Measurements from ENCODE around the gene NOSTRIN. TPM values are rescaled to one million over a fixed set of nuclear protein-coding genes. Genes with fewer than 3 reads are reported as not detected.
A peak's percentile ranks its signal among the peaks of the same experiment; 100 is the strongest.

NOSTRIN gene
- total and polyA plus RNA-seq, 2 of the 8 experiments (the other 6 are each of a cell fraction or from before 2014, with no cell fraction given), result not detected

DNA sequence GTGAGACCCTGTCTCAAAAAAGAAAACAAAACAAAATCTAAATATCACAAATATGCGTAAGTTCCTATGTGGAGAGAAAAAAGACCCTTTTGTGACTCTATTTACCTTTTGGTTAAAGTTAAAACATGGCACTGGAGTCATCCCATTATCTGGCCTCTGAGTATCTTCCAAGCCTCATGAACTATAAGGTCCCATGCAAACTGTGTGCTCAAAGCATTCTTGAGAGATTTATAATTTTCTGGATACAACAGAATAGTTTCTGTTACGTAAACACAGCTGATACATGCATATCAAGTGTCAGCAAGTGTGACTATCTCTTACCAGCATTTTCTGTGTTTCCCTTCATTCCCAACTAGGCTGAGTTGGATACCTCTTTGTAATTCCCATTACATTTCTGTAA is 8.8 kb upstream of the NOSTRIN start:
- Histone ChIP-seq H2BK12ac (ENCODE audit: low read depth, low read length) (no peak overlapping the region), H2AK5ac (ENCODE audit: low read depth, low read length) (no peak overlapping the region), H3K14ac (ENCODE audit: insufficient read length) (no peak overlapping the region), H2BK120ac (replicated peaks; ENCODE audit: low read depth, low read length) (no peak overlapping the region), H3K23ac (ENCODE audit: insufficient read length) (no peak overlapping the region), H3K79me1 (ENCODE audit: low read depth, low read length) (no peaks in the 10 kb centered on the region), H3K56ac (replicated peaks; ENCODE audit: insufficient read length, low read depth, low read length) (no peak overlapping the region), H3K4ac (replicated peaks; ENCODE audit: insufficient read length, low read depth, low read length) (no peak overlapping the region), H3K9me3 (ENCODE audit: insufficient read depth in 2 of 2, low read depth in 1 of 2, low read length in 1 of 2) (no peaks in the 10 kb centered on the region), H4K91ac (replicated peaks; ENCODE audit: insufficient read length, low read length) (no peak overlapping the region), H3K9ac (replicated peaks in 1 of 4; ENCODE audit: extremely low read depth in 1 of 4, low read depth in 3 of 4, low read length in 3 of 4) (no peak overlapping the region), H3K36me3 (ENCODE audit: control insufficient read depth in 2 of 4, insufficient read depth in 4 of 4, low read length in 3 of 4) (no peaks in the 10 kb centered on the region), H4K8ac (ENCODE audit: extremely low read depth, insufficient read depth, low read length) (no peak overlapping the region), H3K23me2 (ENCODE audit: low read depth, low read length) (no peaks in the 10 kb centered on the region), H2BK15ac (ENCODE audit: low read length) (no peak overlapping the region), H4K5ac (ENCODE audit: insufficient read length, low read depth, low read length) (no peak overlapping the region), H3K79me2 (ENCODE audit: control insufficient read depth in 1 of 2, insufficient read depth in 2 of 2, low read length in 2 of 2) (no peaks in the 10 kb centered on the region), H4K20me1 (replicated peaks in 1 of 2; ENCODE audit: control insufficient read depth in 1 of 2, insufficient read depth in 2 of 2, low read length in 2 of 2) (no peaks in the 10 kb centered on the region), H3K27me3 (replicated peaks in 1 of 4; ENCODE audit: control insufficient read depth in 3 of 4, extremely low read depth in 1 of 4, insufficient read depth in 3 of 4, low read length in 3 of 4) (no peaks in the 10 kb centered on the region), H3K18ac (ENCODE audit: extremely low read depth, low read length) (no peak overlapping the region), H3K4me3 (ENCODE audit: extremely low read depth in 1 of 4, insufficient read depth in 2 of 4, low read depth in 3 of 4, low read length in 4 of 4) (no peak overlapping the region), H2BK20ac (ENCODE audit: low read length) (no peak overlapping the region), H2BK5ac (ENCODE audit: low read depth, low read length) (no peak overlapping the region), H3K27ac (ENCODE audit: low read depth, low read length) (no peak overlapping the region), H3K4me2 (ENCODE audit: insufficient read depth in 1 of 2, low read depth in 2 of 2, low read length in 2 of 2) (no peak overlapping the region), H2AFZ (ENCODE audit: low read length) (no peak overlapping the region), H3K4me1 (replicated peaks in 1 of 4; ENCODE audit: control insufficient read depth in 3 of 4, insufficient read depth in 4 of 4, low read length in 3 of 4) (peaks cover 0 to 5% (median 2%) of the 10 kb centered on the region in 4 experiments; a peak in 3 of 7 replicates)
- CTCF ChIA-PET (ENCODE audit: partially characterized antibody), result interaction anchor here (1.0 kb wide), 1 partner anchor 19 kb away, joined by 4 read pairs; no protein-coding TSS in a partner anchor
- POLR2A ChIA-PET (ENCODE audit: partially characterized antibody), result no interaction called here
- WGBS, 2 experiments (ENCODE audit: extremely low coverage in 1 of 2, insufficient coverage in 1 of 2, insufficient read length in 1 of 2, insufficient replicate concordance in 2 of 2, low coverage in 1 of 2, low lambda C conversion rate in 2 of 2, missing lambda C conversion rate in 1 of 2), result 84% methylated on average over 2 of the region's 2 CpGs; no CpG with 5 or more reads in 1 of the 2 experiments
- FAIRE-seq (no peak), DNase-seq (ENCODE audit: low read depth in 1 of 2, low spot score in 2 of 2) (no peak)
- TF ChIP-seq YY1 (IDR thresholded peaks at IDR 0.05; ENCODE audit: low read depth, low read length) (no peak), SP1 (IDR thresholded peaks at IDR 0.05; ENCODE audit: low read depth, low read length) (peak; percentile 44; the same call in 1 of the 2 replicates)

All from H1 (cell line).